NB4 (cell line): ENCODE measurements around the gene GCLC.

ENCODE experiments used
- CTCF ChIP-seq: IDR thresholded peaks from one replicate; pipeline ENCODE4 v1.5.1; 2012; ENCODE audit warnings: low read depth, low read length
- MYC ChIP-seq: IDR thresholded peaks from 2 replicates; pipeline ENCODE4 v1.6.1; 2011; ENCODE audit warnings: low read depth, low read length
- POLR2A ChIP-seq: IDR thresholded peaks from 2 replicates; pipeline ENCODE4 v1.6.1; 2011; ENCODE audit warnings: mild to moderate bottlenecking; ENCODE audit not compliant: insufficient read length; ENCODE audit errors: extremely low read depth

- TF ChIP-seq POLR2A: no peak
- TF ChIP-seq CTCF: no peak
- no peak for TF ChIP-seq MYC
Measured at GRCh38 chr6:53500095-53500494, 44.8 kb downstream of the GCLC start.
